K562 (cell line): ENCODE measurements around the gene CFAP73. TPM values are rescaled to one million over a fixed set of nuclear protein-coding genes. Genes with fewer than 3 reads are reported as not detected.

Source experiments
- AFF1 ChIP-seq, 2 experiments: fragments of 450-650 bp; IDR thresholded peaks; 2 replicates each; pipeline ENCODE4 v1.6.1; 2018; ENCODE audit warnings: mild to moderate bottlenecking in 2 of 2, low read depth in 1 of 2; ENCODE audit not compliant: partially characterized antibody in 2 of 2
- ATF1 ChIP-seq, 2 experiments: fragments of 450-650 bp in 1 of 2; IDR thresholded peaks; 2 replicates each; pipeline ENCODE4 v1.6.1; 2016; ENCODE audit warnings: missing compliant biosample characterization in 1 of 2, missing genetic modification characterization in 1 of 2
- DDX20 ChIP-seq: fragments of 450-650 bp; IDR thresholded peaks from 2 replicates; pipeline ENCODE4 v1.6.1; 2016; ENCODE audit warnings: missing genetic modification characterization, low read depth, mild to moderate bottlenecking, missing compliant biosample characterization, moderate library complexity
- GTF2B ChIP-seq: IDR thresholded peaks from 2 replicates; pipeline ENCODE4 v1.6.1; 2011; ENCODE audit not compliant: insufficient read length; ENCODE audit errors: extremely low read depth
- HDAC1 ChIP-seq, 2 experiments: fragments of 450-650 bp; IDR thresholded peaks; 2 replicates each; pipeline ENCODE4 v1.6.1; 2016 to 2017; ENCODE audit warnings: inconsistent platforms in 1 of 2, mild to moderate bottlenecking in 1 of 2, moderate library complexity in 1 of 2
- ILK ChIP-seq: fragments of 450-650 bp; IDR thresholded peaks from 2 replicates; pipeline ENCODE4 v1.6.1; 2016; ENCODE audit warnings: missing genetic modification characterization, low read depth, mild to moderate bottlenecking, missing compliant biosample characterization, moderate library complexity, borderline replicate concordance
- KDM1A ChIP-seq, 2 experiments: fragments of 450-650 bp; IDR thresholded peaks; 2 replicates each; pipeline ENCODE4 v1.6.1; 2016; ENCODE audit warnings: mild to moderate bottlenecking in 2 of 2
- MBD1 ChIP-seq: fragments of 250-450 bp; sonication (Bioruptor Pico); IDR thresholded peaks from 2 replicates; pipeline ENCODE4 v1.8.0; 2022; ENCODE audit warnings: inconsistent platforms
- PRMT5 ChIP-seq: sonication (generic); formaldehyde crosslinking; IDR thresholded peaks from 2 replicates; pipeline ENCODE4 v1.5.0; 2020; ENCODE audit warnings: missing genetic modification reagents
- PTTG1 ChIP-seq: fragments of 450-650 bp; IDR thresholded peaks from 2 replicates; pipeline ENCODE4 v1.6.1; 2016; ENCODE audit warnings: low read depth, mild to moderate bottlenecking, missing genetic modification characterization, missing compliant biosample characterization
- RNF2 ChIP-seq: sonication (generic); IDR thresholded peaks from 2 replicates; pipeline ENCODE4 v1.6.1; 2016
- SMARCB1 ChIP-seq: IDR thresholded peaks from 2 replicates; pipeline ENCODE4 v1.6.1; 2011; ENCODE audit warnings: improper control_type of control experiment, low read depth; ENCODE audit not compliant: insufficient read length
- SREBF1 ChIP-seq: fragments of 150-350 bp; IDR thresholded peaks from 2 replicates; pipeline ENCODE4 v1.6.1; 2014; ENCODE audit warnings: antibody characterized with exemption, low read depth, low read length, borderline replicate concordance
- SRSF3 ChIP-seq: fragments of 200-400 bp; formaldehyde crosslinking; IDR thresholded peaks from 2 replicates; pipeline ENCODE4 v1.6.1; 2016; ENCODE audit warnings: mild to moderate bottlenecking, low read length, moderate library complexity; ENCODE audit not compliant: insufficient read depth
- STAT6 ChIP-seq: sonication (generic); formaldehyde crosslinking; IDR thresholded peaks from 2 replicates; pipeline ENCODE4 v1.8.1; 2023; ENCODE audit warnings: mild to moderate bottlenecking, missing genetic modification reagents
- TCF15 ChIP-seq: fragments of 250-450 bp; sonication (Bioruptor Pico); IDR thresholded peaks from 2 replicates; pipeline ENCODE4 v1.8.0; 2022; ENCODE audit warnings: moderate library complexity, mild to moderate bottlenecking, inconsistent platforms
- polyA plus RNA-seq, 8 experiments: library from polyadenylated mRNA; depleted of rRNA in 4 of 8; stranded (reverse) in 5 of 8; unstranded in 3 of 8; fragments of >200 nt; fragmentation: Nextera tagmentation in 2 of 8; fragmentation: Illumina TruSeq in 1 of 8; extraction: Ambion mirVana in 2 of 8; extraction: Trizol in 1 of 8; gene quantifications; 2 replicates each; pipeline versions ENCODE4 v1.2.1 to v1.2.3, GENCODE V29; 2011 to 2014; ENCODE audit warnings: inconsistent platforms in 1 of 8, missing spikeins in 1 of 8
- total RNA-seq, 7 experiments: library from RNA; depleted of rRNA in 6 of 7; stranded (reverse); fragments of >200 nt in 6 of 7; fragmentation: Illumina TruSeq in 2 of 7; extraction: Trizol in 2 of 7; gene quantifications; 2 replicates each; pipeline versions ENCODE4 v1.2.1 to v1.2.3, GENCODE V29; 2011 to 2021; ENCODE audit warnings: low replicate concordance in 1 of 7

The CFAP73 gene
- total and polyA plus RNA-seq, 9 of the 15 experiments (the other 6 are each of a cell fraction or from before 2014, with no cell fraction given): not detected

GRCh38 chr12:113152835-113153814 lies 3.6 kb downstream of the CFAP73 start (continued):
- TF ChIP-seq SMARCB1 (no peak), DDX20 (tag) (no peak), HDAC1 (IDR thresholded peaks at IDR 0.05) (peak in 1 of 2 experiments; percentile 68; a peak in 2 of 4 replicates), PRMT5 (CRISPR knock-in tag) (no peak), STAT6 (no peak), ILK (tag) (no peak), SREBF1 (no peak), GTF2B (no peak), MBD1 (0 out of 2 replicates have a peak, but pooled peaks have one; percentile 79), RNF2 (0 out of 2 replicates have a peak, but pooled peaks have one; percentile 24), ATF1 (CRISPR knock-in tag; IDR thresholded peaks at IDR 0.05) (no peak), ATF1 (tag; IDR thresholded peaks at IDR 0.05) (0 out of 2 replicates have a peak, but pooled peaks have one; percentile 12), PTTG1 (tag) (no peak), KDM1A (IDR thresholded peaks at IDR 0.05) (no peak), TCF15 (no peak), AFF1 (IDR thresholded peaks at IDR 0.05; ENCODE audit: low read depth in 1 of 2, partially characterized antibody in 2 of 2) (no peak), SRSF3 (no peak)
